Activated CD8-positive, alpha-beta memory T cell treated with anti-CD3 and anti-CD28 coated beads, Interleukin-2, amount 50 U/mL, for 24 hours (primary cell): Measurements from ENCODE around the gene METTL24.
"Not testable (repeated sequence)": the region's sequence is repeated elsewhere in the genome, so short reads cannot be mapped to it uniquely, and the experiment has no call there.

Source experiments
- DNase-seq: peaks from one replicate; pipeline ENCODE4 v3.0.0-alpha.2; 2020; ENCODE audit errors: extremely low read depth

The METTL24 gene

GRCh38 chr6:110265273-110265672 lies 92.9 kb downstream of the METTL24 start:
- no peak for DNase-seq

- DNase-seq, result no peak
Observed at GRCh38 chr6:110256366-110256765, 101.8 kb downstream of the METTL24 start.

DNA sequence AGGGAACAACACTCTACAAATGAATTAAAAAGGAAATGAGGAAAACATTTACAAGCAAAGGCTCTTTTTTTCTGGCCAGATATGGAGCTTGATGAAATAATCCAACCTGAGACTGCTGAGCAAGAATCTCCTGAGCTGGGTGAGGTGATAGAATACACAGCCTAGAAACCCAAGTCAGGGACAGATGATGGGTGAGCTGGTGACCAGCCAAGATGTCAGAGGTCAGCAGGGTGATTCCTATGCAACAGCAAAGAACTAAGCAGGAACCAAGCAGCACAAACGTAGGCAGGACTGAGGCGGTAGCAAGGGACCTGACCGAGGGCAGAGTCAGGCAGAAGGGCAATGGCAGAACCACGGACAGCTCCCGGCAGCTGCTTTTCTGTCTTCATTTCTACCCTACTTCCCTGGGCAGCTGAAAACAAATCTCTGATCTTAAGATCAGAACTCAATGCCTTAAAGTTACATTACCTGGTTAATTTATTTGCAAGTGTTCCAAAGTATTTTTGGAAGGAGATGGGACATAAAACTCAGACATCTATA lies 102.9 kb downstream of the METTL24 start:
- no peak for DNase-seq

DNA sequence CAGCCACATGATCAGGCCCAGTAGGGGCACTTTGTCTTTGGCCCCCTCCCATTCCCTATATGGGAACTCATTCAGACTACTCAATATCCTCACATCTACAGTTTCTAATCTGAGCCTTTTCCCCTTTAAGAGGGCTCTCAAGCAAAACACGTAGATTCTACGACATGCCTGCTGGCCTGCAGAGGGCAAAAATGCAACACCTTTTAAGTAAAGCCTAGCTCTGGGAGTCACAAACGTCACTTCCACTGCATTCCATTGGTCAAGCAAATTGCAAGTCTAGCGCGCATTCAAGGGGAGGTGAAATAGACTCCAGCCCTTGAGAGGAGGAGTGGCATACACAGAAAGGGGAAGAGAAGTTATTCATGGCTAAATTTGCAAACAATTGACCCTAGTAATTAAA lies 107.3 kb downstream of the METTL24 start:
- no peak for DNase-seq

- no peak for DNase-seq
Observed at GRCh38 chr6:110250058-110250457, 108.1 kb downstream of the METTL24 start.

DNA sequence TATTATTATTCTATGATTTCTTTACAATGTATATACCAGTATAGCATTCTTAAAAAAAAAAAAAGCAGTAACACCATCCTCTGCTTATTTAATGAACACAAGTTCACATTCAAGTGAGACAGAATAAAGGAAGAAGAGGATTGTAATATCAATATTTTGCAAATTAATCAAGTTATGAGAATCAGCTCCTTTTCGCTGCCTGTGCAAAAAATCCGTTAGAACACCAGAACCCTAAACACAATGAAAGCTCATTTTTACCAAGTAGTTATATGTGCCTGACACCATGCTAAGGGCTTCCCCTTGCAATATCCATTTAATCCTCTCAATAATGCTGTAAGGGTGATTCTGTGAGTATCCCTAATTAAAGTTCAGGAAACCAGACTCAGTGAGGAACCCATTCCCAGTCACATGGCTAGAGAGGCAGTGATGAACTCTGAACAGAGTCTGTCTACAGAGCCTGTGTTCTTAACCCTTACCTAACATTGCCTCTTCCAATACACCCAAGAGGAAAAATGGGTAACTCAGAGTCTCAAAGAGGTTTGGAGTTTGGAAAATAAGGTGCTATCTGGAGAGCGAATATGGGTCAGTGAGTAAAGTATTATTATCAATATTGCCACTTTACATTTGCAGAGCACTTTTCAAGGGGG lies 111.1 kb downstream of the METTL24 start:
- DNase-seq, result no peak

GRCh38 chr6:110246378-110246777 lies 111.8 kb downstream of the METTL24 start:
- DNase-seq, result no peak

DNA sequence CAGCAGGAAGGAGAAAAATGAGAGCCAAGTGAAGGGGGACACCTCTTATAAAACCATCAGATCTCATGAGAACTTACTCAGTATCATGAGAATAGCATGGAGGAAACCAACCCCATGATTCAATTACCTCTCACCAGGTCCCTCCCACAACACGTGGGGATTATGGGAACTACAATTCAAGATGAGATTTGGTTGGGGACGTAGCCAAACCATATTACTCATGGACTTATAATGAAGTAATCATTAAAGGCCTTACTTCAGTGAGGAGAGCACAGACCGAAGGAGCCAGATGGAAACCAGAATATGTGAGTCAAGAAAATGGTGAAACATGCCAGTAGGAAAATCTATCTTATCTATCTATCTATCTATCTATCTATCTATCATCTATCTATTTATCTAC lies 113.5 kb downstream of the METTL24 start:
- DNase-seq, result not testable (repeated sequence)

- DNase-seq, result no peak
Observed at GRCh38 chr6:110239526-110240274, 118.4 kb downstream of the METTL24 start.

DNA sequence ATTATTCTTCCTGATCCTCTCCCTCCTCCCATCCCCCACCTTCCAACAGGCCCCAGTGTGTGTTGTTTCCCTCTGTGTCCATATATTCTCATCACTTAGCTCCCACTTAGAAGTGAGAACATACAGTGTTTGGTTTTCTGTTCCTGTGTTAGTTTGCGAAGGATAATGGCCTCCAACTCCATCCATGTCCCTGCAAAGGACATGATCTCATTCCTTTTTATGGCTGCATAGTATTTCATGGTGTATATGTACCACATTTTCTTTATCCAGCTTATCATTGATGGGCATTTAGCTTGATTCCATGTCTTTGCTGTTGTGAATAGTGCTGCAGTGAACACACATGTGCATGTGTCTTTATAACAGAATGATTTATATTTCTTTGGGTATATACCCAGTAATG lies 122.1 kb downstream of the METTL24 start:
- not testable (repeated sequence) for DNase-seq

DNA sequence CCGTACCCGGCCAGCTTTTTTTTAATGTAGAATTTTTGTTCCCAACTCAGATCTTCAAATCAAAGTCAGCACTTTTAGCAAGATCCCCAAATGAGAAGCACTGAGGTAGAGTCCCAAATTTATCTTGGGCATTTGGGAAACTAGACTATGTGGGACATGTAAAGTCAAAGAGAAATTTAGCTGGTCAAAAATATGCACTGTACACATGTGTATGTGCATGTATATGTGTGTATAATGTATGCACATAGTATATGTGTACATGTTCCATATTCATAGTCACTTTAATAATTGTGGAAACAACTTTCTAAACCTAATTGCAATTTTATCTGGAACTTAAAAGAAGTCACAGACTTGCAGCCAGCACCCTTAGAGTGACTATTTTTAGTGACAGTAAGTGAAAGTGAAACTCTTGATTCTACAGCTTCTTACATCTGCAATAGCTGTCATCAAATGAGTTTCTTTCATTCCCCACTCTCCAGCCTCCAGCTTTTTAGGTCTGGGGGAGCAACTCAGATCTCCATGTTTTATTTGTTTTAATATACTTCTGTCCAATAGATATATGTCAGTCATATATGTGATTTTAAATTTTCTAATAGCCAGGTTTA lies 124.3 kb downstream of the METTL24 start:
- no peak for DNase-seq

DNA sequence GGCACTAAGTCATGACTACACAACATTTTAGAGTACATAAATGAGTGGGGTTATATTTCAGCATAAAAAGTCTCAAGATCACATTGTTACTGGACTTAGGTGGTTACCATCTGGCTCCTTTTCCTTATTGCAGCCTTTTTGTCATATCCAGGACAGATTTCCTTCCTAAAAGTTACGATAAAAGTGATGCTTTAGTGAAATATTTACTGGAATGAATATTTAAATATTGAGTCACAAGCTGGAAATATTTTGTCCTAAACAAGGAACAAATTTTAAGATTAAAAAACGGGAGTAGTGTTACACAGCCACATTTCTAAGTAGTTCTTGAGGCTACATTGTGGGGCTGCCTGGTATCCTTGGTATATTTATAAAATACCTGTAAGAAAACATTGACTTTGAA lies 125.7 kb downstream of the METTL24 start:
- DNase-seq, result no peak

- DNase-seq, result no peak
Observed at GRCh38 chr6:110226261-110226660, 131.9 kb downstream of the METTL24 start.

DNA sequence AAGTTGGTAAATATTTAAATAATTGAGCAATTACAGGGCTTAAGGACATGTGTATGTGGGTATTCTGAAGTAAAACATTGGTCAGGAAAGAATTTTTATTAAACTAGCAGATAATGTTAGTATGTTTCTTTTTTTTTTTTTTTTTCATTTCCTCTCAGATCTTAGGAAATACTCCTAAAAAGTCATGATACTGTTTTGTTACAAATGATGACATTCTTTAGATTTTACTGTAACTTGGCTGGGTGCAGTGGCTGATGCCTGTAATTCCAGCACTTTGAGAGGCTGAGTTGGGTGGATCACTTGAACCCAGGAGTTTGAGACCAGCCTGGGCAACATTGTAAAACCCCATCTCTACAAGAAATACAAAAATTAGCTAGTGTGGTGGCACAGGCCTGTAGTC lies 136.4 kb downstream of the METTL24 start:
- no peak for DNase-seq

DNA sequence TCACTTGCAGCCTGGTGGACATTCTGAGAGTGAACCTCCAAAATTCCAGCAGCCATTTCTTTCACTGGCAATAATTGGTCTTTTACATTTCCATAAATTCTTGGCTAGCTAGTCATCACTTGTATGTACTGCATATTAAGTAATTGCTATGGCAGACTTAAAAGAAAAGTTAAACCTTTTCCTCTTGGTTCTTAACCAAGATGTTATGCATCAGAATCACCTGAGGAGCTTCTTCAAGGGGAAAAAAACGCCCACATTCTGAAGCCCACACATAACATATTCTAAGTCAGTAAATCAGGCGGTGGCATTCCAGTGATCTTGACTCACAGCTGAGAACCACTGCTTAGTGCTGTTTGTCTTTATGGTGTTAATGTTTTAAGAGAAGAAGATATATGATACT lies 140.9 kb downstream of the METTL24 start:
- no peak for DNase-seq

GRCh38 chr6:110216140-110216539 lies 142.0 kb downstream of the METTL24 start:
- no peak for DNase-seq

DNA sequence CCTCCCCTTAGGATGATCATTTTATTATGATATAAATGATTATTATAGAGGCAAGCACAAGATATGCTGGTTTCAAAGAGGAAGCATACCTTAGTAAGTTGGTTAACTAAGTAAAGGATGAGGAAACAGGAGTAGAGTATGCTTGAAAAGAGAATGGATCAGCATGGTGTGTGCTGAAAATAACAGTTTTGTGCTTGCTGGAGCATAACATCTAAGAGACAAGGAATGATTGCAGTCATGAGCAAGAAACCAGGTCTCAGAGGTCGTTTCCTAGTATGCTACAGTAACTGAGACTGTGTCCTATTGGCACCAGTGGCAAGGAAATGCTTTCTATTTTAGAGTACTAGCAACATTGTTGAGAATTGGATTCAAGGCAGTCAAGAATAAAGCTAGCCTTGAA lies 143.8 kb downstream of the METTL24 start:
- DNase-seq, result no peak

DNA sequence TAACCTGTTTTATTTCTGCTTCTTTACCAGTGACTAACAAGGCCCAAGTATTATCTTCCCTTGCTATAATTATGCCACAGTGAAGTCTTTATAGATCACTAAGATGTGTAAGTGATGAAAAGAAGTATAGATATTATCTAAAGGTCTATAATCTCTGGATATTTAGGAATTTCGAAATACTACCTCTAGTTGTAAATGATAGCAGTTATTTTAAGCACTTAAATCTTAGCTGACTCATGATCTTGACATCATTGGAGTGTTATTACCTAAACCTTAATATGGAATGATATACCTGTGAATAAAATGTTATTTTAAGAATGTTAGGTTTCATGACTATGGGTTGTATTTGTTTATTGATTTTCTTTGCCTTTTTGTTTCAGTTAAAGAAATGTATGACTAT lies 146.4 kb downstream of the METTL24 start:
- no peak for DNase-seq

- no peak for DNase-seq
Observed at GRCh38 chr6:110207652-110208051, 150.5 kb downstream of the METTL24 start.

DNA sequence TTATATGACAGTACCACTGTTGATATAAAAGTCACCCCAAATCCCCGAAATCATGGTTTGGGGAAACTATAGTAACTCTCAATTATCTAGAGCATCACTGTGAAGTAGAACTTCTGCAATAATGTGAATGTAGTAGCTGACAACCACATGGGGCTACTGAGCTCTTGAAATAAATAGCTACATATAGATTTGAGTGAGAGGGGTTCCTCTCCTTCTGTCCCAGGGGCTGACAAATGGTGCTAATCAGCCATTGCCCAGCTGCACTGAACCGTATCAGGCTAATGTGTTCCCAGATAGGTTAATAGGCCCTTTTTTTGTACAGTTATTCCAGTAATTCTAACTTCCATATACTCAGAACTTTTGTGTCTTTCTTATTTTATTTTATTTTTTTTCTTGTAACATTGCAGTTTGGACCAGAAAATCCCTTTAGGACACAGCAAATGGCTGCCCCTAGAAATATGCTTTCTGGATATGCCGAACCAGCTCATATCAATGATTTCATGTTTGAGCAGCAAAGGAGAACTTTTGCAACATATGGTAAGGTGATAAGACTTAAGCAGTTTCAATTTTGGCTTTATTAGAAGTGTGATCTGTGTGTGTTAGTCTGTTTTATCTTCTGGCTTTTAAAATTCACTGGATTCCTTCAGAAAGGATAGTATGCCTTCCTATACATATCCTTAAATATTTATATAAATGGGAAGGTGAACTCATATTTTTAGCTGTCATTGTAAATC lies 156.8 kb downstream of the METTL24 start:
- no peak for DNase-seq

- no peak for DNase-seq
Observed at GRCh38 chr6:110198561-110198960, 159.6 kb downstream of the METTL24 start.

DNA sequence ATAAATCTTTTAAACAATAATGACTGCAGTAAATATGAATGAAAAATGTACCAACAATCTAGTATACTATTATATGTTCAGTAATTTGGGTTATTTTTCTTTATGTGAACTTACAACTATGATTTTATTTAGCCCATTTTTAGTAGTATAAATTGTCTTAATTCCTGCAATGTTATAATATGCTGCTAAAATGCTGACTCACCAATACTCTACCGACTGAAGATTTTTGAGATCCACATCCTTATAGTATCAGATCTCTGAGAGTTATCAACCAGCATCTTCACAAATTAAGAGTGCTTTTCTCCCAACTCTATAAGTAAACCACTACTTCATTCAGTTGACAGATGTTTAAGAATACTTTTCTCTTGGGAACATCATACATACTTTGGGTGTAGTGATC lies 161.3 kb downstream of the METTL24 start:
- DNase-seq, result no peak
